GM12801 (cell line): ENCODE measurements around the gene MLNR.

ENCODE experiments used
- TF ChIP-seq, protein P1 (sequence below): IDR thresholded peaks from one replicate; pipeline ENCODE4 v1.5.1; 2011; ENCODE audit warnings: control low read depth; ENCODE audit not compliant: insufficient read length; ENCODE audit errors: extremely low read depth

The MLNR gene

GRCh38 chr13:49217962-49218492 is 2.1 kb upstream of the MLNR start:
- TF ChIP-seq, protein P1, sequence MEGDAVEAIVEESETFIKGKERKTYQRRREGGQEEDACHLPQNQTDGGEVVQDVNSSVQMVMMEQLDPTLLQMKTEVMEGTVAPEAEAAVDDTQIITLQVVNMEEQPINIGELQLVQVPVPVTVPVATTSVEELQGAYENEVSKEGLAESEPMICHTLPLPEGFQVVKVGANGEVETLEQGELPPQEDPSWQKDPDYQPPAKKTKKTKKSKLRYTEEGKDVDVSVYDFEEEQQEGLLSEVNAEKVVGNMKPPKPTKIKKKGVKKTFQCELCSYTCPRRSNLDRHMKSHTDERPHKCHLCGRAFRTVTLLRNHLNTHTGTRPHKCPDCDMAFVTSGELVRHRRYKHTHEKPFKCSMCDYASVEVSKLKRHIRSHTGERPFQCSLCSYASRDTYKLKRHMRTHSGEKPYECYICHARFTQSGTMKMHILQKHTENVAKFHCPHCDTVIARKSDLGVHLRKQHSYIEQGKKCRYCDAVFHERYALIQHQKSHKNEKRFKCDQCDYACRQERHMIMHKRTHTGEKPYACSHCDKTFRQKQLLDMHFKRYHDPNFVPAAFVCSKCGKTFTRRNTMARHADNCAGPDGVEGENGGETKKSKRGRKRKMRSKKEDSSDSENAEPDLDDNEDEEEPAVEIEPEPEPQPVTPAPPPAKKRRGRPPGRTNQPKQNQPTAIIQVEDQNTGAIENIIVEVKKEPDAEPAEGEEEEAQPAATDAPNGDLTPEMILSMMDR, result no peak

GRCh38 chr13:49218493-49219051 is 1.6 kb upstream of the MLNR start:
- TF ChIP-seq, protein P1, result no peak

DNA sequence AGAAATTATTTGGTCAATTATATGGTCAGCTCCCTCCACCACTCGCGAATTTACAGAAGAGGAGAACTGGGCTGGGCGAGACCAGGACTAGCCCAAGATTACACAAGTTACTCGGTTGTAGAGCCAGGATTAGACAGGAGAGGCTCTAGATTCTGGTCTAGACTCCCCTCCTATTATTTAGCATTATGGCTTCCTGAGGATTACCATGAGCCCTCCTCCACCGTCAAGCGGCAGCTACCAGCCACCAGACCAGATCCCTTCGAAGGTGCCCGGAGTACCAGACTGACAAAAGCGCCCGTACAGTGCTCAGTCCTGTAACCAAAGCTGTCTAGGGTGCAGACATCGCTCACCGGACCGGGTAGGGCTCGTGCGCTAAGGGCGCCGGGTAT is 497 bp upstream of the MLNR start:
- TF ChIP-seq, protein P1, result no peak

DNA sequence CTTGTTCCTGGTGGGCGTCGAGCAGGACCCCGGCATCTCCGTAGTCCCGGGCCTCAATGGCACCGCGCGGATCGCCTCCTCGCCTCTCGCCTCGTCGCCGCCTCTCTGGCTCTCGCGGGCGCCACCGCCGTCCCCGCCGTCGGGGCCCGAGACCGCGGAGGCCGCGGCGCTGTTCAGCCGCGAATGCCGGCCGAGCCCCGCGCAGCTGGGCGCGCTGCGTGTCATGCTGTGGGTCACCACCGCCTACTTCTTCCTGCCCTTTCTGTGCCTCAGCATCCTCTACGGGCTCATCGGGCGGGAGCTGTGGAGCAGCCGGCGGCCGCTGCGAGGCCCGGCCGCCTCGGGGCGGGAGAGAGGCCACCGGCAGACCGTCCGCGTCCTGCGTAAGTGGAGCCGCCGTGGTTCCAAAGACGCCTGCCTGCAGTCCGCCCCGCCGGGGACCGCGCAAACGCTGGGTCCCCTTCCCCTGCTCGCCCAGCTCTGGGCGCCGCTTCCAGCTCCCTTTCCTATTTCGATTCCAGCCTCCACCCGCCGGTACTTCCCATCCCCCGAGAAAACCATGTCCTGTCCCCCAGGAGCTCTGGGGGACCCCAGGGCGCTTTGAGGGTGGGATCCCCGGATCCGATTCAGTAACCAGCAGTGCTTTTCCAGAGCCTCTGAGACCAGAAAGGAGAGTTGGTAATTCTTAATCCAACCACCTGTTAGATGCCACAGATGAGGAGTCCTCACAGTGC is 885 bp downstream of the MLNR start:
- TF ChIP-seq, protein P1, result no peak

- TF ChIP-seq, protein P1, result no peak
Measured at GRCh38 chr13:49221590-49221965, 1.4 kb downstream of the MLNR start.

GRCh38 chr13:49225223-49226042 is 5.3 kb downstream of the MLNR start:
- TF ChIP-seq, protein P1, result no peak

- TF ChIP-seq, protein P1, result no peak
Measured at GRCh38 chr13:49226613-49227012, 6.5 kb downstream of the MLNR start.
